HepG2 (cell line): ENCODE data around the gene TNS1. TPM values are rescaled to one million over a fixed set of nuclear protein-coding genes. Genes with fewer than 3 reads are reported as not detected.

Source experiments
- ATAC-seq: fragments of 200-7000 bp; cut with Tn5 transposase; 3 replicates; pipeline ENCODE4 v1.9.1; 2020; ENCODE audit warnings: mild to moderate bottlenecking, moderate library complexity
- BruUV-seq: library from RNA; stranded (reverse); fragments of 400-500 nt; replicated peaks from 2 replicates; lab custom pipeline; 2021; lab: Mats Ljungman, UMichigan
- CTCF ChIA-PET: fragments of 300-600 bp; formaldehyde crosslinking; extraction: SDS; loops from one replicate; lab custom pipeline; 2021; ENCODE audit warnings: low total read pairs, inconsistent platforms, low intra/inter-chr PET ratio; lab: Yijun Ruan, JAX
- POLR2A ChIA-PET: fragments of 350-600 bp; sonication (Branson Sonifier 250); formaldehyde crosslinking; loops from one replicate; lab custom pipeline; 2020; ENCODE audit warnings: antibody characterized with exemption, inconsistent platforms; lab: Yijun Ruan, JAX
- DNase-seq: peaks from one replicate; pipeline ENCODE4 v3.0.0-alpha.2; 2015; ENCODE audit warnings: low spot score
- FAIRE-seq: peaks from 3 replicates; lab custom pipeline; 2011; peaks lifted over from hg19 to GRCh38; lab: Jason Lieb, UNC
- H2AFZ ChIP-seq: one replicate; pipeline ENCODE4 v1.6.1; 2011; ENCODE audit warnings: low read length, inconsistent platforms
- H3K27ac ChIP-seq: fragments of 300-600 bp; 3 replicates; pipeline ENCODE4 v1.8.0; 2011; ENCODE audit warnings: mixed run types, mild to moderate bottlenecking, mixed read lengths, low read length, inconsistent platforms; ENCODE audit not compliant: insufficient read depth; ENCODE audit errors: extremely low read length
- H3K27me3 ChIP-seq, 2 experiments: fragments of 200-600 bp in 1 of 2; 2 replicates in 1 of 2; 3 replicates in 1 of 2; pipeline versions ENCODE4 v1.6.0 to v1.8.0; 2011; ENCODE audit warnings: low read length in 2 of 2, mild to moderate bottlenecking in 2 of 2, moderate library complexity in 2 of 2, inconsistent platforms in 1 of 2; ENCODE audit not compliant: insufficient read depth in 2 of 2, control insufficient read depth in 1 of 2
- H3K36me3 ChIP-seq, 2 experiments: fragments of 200-600 bp in 1 of 2; replicated peaks in 1 of 2; 2 replicates in 1 of 2; 3 replicates in 1 of 2; pipeline versions ENCODE4 v1.5.1 to v1.8.0; 2011; ENCODE audit warnings: low read length in 2 of 2, inconsistent platforms in 1 of 2; ENCODE audit not compliant: insufficient read depth in 2 of 2, control insufficient read depth in 1 of 2
- H3K4me1 ChIP-seq: 2 replicates; pipeline ENCODE4 v1.5.1; 2012; ENCODE audit warnings: low read length, inconsistent platforms; ENCODE audit not compliant: insufficient read depth
- H3K4me2 ChIP-seq: 2 replicates; pipeline ENCODE4 v1.6.0; 2011; ENCODE audit warnings: low read depth, low read length, inconsistent platforms
- H3K4me3 ChIP-seq, 3 experiments: fragments of 200-600 bp in 1 of 3; sonication (generic), shearing (Covaris generic) in 1 of 3; replicated peaks in 1 of 3; 2 replicates each; pipeline ENCODE4 v1.5.1; 2011 to 2016; ENCODE audit warnings: low read length in 3 of 3, inconsistent platforms in 2 of 3, low read depth in 2 of 3, mild to moderate bottlenecking in 2 of 3, control low read depth in 1 of 3, mixed read lengths in 1 of 3; ENCODE audit not compliant: insufficient read depth in 1 of 3
- H3K79me2 ChIP-seq: one replicate; pipeline ENCODE4 v1.6.1; 2011; ENCODE audit warnings: low read length, inconsistent platforms; ENCODE audit not compliant: insufficient read depth
- H3K9ac ChIP-seq: 2 replicates; pipeline ENCODE4 v1.6.0; 2011; ENCODE audit warnings: mild to moderate bottlenecking, low read depth, low read length, inconsistent platforms; ENCODE audit not compliant: insufficient read depth
- H3K9me3 ChIP-seq: 2 replicates; pipeline ENCODE4 v1.5.1; 2012; ENCODE audit warnings: mild to moderate bottlenecking, low read length
- H4K20me1 ChIP-seq: 2 replicates; pipeline ENCODE4 v1.6.0; 2011; ENCODE audit warnings: inconsistent platforms, mild to moderate bottlenecking, low read length, moderate library complexity; ENCODE audit not compliant: insufficient read depth
- ARID2 ChIP-seq: sonication (generic); formaldehyde crosslinking; IDR thresholded peaks from 2 replicates; pipeline ENCODE4 v1.8.1; 2022; ENCODE audit warnings: mild to moderate bottlenecking, missing genetic modification reagents, borderline replicate concordance
- ELF1 ChIP-seq: sonication (generic); formaldehyde crosslinking; IDR thresholded peaks from 2 replicates; pipeline ENCODE4 v1.4.0; 2020; ENCODE audit warnings: missing genetic modification reagents
- GLMP ChIP-seq: sonication (generic); formaldehyde crosslinking; IDR thresholded peaks from 2 replicates; pipeline ENCODE4 v1.9.0; 2021; ENCODE audit warnings: missing genetic modification reagents, mild to moderate bottlenecking, borderline replicate concordance
- HES4 ChIP-seq: sonication (generic); formaldehyde crosslinking; IDR thresholded peaks from 2 replicates; pipeline ENCODE4 v1.9.0; 2021; ENCODE audit warnings: mild to moderate bottlenecking, missing genetic modification reagents, borderline replicate concordance
- MED1 ChIP-seq: sonication (generic); formaldehyde crosslinking; IDR thresholded peaks from 2 replicates; pipeline ENCODE4 v1.4.0; 2020; ENCODE audit warnings: missing genetic modification reagents
- MTA3 ChIP-seq: sonication (generic); formaldehyde crosslinking; IDR thresholded peaks from 2 replicates; pipeline ENCODE4 v1.4.0; 2020; ENCODE audit warnings: missing genetic modification reagents
- RBM39 ChIP-seq: fragments of 200-400 bp; formaldehyde crosslinking; IDR thresholded peaks from one replicate; pipeline ENCODE4 v1.6.1; 2018; ENCODE audit warnings: antibody characterized with exemption, mild to moderate bottlenecking, low read depth, low read length; ENCODE audit not compliant: poor library complexity, severe bottlenecking
- WIZ ChIP-seq: sonication (generic); formaldehyde crosslinking; IDR thresholded peaks from 2 replicates; pipeline ENCODE4 v1.5.1; 2020; ENCODE audit warnings: mild to moderate bottlenecking, missing genetic modification reagents
- ZBTB10 ChIP-seq: sonication (generic); formaldehyde crosslinking; IDR thresholded peaks from 2 replicates; pipeline ENCODE4 v1.4.0; 2020; ENCODE audit warnings: missing genetic modification reagents, borderline replicate concordance
- ZNF510 ChIP-seq: sonication (generic); formaldehyde crosslinking; IDR thresholded peaks from 2 replicates; pipeline ENCODE4 v1.4.0; 2020; ENCODE audit warnings: low read depth, mild to moderate bottlenecking, missing genetic modification reagents
- ZSCAN5A ChIP-seq: sonication (generic); formaldehyde crosslinking; IDR thresholded peaks from 2 replicates; pipeline ENCODE4 v1.8.0; 2022; ENCODE audit warnings: mild to moderate bottlenecking, missing genetic modification reagents, borderline replicate concordance
- WGBS: methylation state at CpG from one replicate; pipeline ENCODE4 v1.1.6; 2017; ENCODE audit warnings: low lambda C conversion rate; 5-methylcytosine and 5-hydroxymethylcytosine counted together
- in situ Hi-C: cut with HindIII; loops from 2 replicates; pipeline ENCODE4 v1.10.0; 2017; ENCODE audit warnings: low pct_unique_long_range_greater_than_20kb; ENCODE audit not compliant: extremely low pct_ligation_motif_present
- intact Hi-C: fragments of 100-400 bp; cut with micrococcal nuclease; formaldehyde crosslinking; loops from one replicate; pipeline ENCODE4 v1.10.0; 2022; ENCODE audit not compliant: unreplicated experiment
- polyA plus RNA-seq, 8 experiments: library from polyadenylated mRNA; depleted of rRNA in 3 of 8; stranded (reverse) in 7 of 8; unstranded in 1 of 8; fragments of >200 nt; fragmentation: Illumina TruSeq in 4 of 8; extraction: Trizol in 4 of 8; gene quantifications; 2 replicates each; pipeline versions ENCODE4 v1.2.1 to v1.2.3, GENCODE V29; 2011 to 2016; ENCODE audit warnings: low read depth in 4 of 8, missing spikeins in 1 of 8, mixed read lengths in 1 of 8; ENCODE audit not compliant: insufficient read depth in 1 of 8
- total RNA-seq, 5 experiments: library from RNA; depleted of rRNA; stranded (reverse); fragments of >200 nt; fragmentation: Illumina TruSeq; extraction: Trizol; gene quantifications; 2 replicates each; pipeline ENCODE4 v1.2.3, GENCODE V29; 2016; ENCODE audit warnings: low read depth in 1 of 5
- TF ChIP-seq, protein P1 (sequence below), 2 experiments: IDR thresholded peaks; 2 replicates each; pipeline ENCODE4 v1.6.1; 2011 to 2012; ENCODE audit warnings: low read length in 2 of 2, borderline replicate concordance in 1 of 2, low read depth in 1 of 2, mild to moderate bottlenecking in 1 of 2, moderate library complexity in 1 of 2
- TF ChIP-seq, protein P2 (sequence below): sonication (generic); formaldehyde crosslinking; IDR thresholded peaks from 2 replicates; pipeline ENCODE4 v1.4.0; 2020; ENCODE audit warnings: low read depth, mild to moderate bottlenecking, missing genetic modification reagents

Gene TNS1
- total and polyA plus RNA-seq, 2 of the 13 experiments (the other 11 are each of a cell fraction or from before 2014, with no cell fraction given) = 1.9 to 118 TPM

GRCh38 chr2:217976301-217976700 lies 26.5 kb downstream of the TNS1 start (continued):
- TF ChIP-seq, protein P1, sequence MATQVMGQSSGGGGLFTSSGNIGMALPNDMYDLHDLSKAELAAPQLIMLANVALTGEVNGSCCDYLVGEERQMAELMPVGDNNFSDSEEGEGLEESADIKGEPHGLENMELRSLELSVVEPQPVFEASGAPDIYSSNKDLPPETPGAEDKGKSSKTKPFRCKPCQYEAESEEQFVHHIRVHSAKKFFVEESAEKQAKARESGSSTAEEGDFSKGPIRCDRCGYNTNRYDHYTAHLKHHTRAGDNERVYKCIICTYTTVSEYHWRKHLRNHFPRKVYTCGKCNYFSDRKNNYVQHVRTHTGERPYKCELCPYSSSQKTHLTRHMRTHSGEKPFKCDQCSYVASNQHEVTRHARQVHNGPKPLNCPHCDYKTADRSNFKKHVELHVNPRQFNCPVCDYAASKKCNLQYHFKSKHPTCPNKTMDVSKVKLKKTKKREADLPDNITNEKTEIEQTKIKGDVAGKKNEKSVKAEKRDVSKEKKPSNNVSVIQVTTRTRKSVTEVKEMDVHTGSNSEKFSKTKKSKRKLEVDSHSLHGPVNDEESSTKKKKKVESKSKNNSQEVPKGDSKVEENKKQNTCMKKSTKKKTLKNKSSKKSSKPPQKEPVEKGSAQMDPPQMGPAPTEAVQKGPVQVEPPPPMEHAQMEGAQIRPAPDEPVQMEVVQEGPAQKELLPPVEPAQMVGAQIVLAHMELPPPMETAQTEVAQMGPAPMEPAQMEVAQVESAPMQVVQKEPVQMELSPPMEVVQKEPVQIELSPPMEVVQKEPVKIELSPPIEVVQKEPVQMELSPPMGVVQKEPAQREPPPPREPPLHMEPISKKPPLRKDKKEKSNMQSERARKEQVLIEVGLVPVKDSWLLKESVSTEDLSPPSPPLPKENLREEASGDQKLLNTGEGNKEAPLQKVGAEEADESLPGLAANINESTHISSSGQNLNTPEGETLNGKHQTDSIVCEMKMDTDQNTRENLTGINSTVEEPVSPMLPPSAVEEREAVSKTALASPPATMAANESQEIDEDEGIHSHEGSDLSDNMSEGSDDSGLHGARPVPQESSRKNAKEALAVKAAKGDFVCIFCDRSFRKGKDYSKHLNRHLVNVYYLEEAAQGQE (IDR thresholded peaks at IDR 0.05; ENCODE audit: borderline replicate concordance in 1 of 2, low read depth in 1 of 2, low read length in 2 of 2) = no peak
- TF ChIP-seq ARID2 (CRISPR knock-in tag) (no peak), ZSCAN5A (CRISPR knock-in tag) (no peak), MED1 (CRISPR knock-in tag) (no peak), WIZ (CRISPR knock-in tag) (no peak), ZNF510 (CRISPR knock-in tag) (no peak), ELF1 (CRISPR knock-in tag) (no peak)

DNA sequence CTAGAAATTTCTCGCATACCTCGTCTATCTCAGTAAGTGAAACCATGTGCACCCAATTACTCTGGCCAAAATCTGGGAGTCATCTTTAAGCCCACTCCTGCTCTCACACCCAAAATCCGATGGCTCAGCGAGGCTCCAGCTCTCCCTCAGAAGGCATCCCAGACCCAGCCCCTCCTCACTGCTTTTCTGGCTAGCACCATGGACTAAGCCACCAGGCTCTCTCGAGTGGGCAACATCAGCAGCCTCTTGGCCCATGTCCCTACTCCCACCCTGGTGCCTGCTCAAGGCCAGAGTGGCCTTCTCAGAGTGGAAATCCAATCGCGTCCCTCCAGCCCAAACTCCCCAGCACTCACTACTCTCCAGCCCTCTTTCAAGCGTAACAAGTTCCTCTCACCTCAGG lies 27.2 kb downstream of the TNS1 start:
- Histone ChIP-seq H3K4me3 (no peak overlapping the region), H3K79me2 (no peaks in the 10 kb centered on the region), H4K20me1 (no peaks in the 10 kb centered on the region), H3K27me3 (peaks cover 7 to 54% of the 10 kb centered on the region in 2 experiments; a peak in 4 of 5 replicates), H3K9ac (no peak overlapping the region), H3K4me1 (peaks cover 9% of the 10 kb centered on the region; the same call in 1 of the 2 replicates), H3K36me3 (no peaks in the 10 kb centered on the region), H3K27ac (no peak overlapping the region), H2AFZ (no peak overlapping the region), H3K9me3 (no peaks in the 10 kb centered on the region), H3K4me2 (no peak overlapping the region)
- intact Hi-C loops = no loop called here
- 33% methylated on average over 8 of the region's 8 CpGs for WGBS
- FAIRE-seq (no peak), ATAC-seq (no peak), DNase-seq (no peak)
- BruUV-seq = no TSS peak
- in situ Hi-C loops = no loop called here
- CTCF ChIA-PET = no interaction called here
- POLR2A ChIA-PET = no interaction called here
- TF ChIP-seq ZBTB10 (CRISPR knock-in tag) = no peak
- TF ChIP-seq RBM39 = no peak
- TF ChIP-seq HES4 (CRISPR knock-in tag) = no peak
- TF ChIP-seq MTA3 = no peak
- TF ChIP-seq, protein P2, sequence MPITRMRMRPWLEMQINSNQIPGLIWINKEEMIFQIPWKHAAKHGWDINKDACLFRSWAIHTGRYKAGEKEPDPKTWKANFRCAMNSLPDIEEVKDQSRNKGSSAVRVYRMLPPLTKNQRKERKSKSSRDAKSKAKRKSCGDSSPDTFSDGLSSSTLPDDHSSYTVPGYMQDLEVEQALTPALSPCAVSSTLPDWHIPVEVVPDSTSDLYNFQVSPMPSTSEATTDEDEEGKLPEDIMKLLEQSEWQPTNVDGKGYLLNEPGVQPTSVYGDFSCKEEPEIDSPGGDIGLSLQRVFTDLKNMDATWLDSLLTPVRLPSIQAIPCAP (CRISPR knock-in tag) = no peak
- TF ChIP-seq GLMP (CRISPR knock-in tag) = no peak
